ENCODE data around the gene MED9. TPM values are rescaled to one million over a fixed set of nuclear protein-coding genes. Genes with fewer than 3 reads are reported as not detected.
A peak's percentile ranks its signal among the peaks of the same experiment; 100 is the strongest.

Gene MED9
- total and polyA plus RNA-seq, 10 of the 15 experiments (the other 5 are each of a cell fraction or from before 2014, with no cell fraction given): 1.5 to 22.4 (median 14.8) TPM

DNA sequence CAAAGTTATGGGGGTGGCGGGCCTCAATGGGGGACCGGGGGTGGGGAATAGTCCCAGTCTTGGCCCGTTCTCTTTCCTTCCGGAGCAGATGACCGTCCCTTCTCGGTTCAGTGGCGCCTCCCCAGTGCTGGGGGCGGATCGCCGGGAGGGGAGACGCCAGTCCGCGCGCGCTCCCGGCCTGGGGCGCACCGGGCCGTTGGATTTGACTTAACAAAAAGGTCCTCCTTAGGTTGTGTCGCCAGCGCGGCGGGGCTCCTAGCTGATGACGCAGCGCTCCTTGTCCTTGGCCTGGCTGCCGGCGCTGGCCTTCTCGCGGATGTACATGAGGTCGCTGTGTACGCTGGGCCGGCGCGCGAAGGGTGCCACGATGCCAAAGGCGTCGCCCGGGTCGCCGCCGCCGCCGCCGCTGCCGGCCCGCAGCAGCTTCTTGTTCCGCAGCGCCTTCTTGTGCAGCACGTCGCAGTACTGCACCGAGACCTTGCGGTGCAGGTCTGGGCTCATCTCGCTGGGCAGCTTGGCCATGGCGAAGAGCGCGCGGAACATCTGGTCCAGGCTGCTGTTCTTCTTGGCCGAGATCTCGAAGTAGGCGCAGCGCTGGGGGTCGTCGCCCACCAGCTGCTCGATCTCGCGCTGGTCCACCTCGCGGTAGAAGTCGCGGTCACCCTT, 18.2 kb downstream of the MED9 start:
- H3K36me3 ChIP-seq (ENCODE audit: control insufficient read depth in 2 of 2, insufficient read depth in 2 of 2, low read length in 1 of 2): peaks cover 3 to 4% of the 10 kb centered on the region in 2 experiments; a peak in 1 of 4 replicates
- ChIA-PET RAD21 (ENCODE audit: unreplicated experiment) (interaction anchor here (2.7 kb wide), 1 partner anchor 147 kb away, joined by 28 read pairs; no protein-coding TSS in a partner anchor), CTCF (interaction anchor here (1.4 kb wide), 2 partner anchors 12 to 147 kb away, joined by 4 to 6 read pairs; no protein-coding TSS in a partner anchor), SMC1A (ENCODE audit: uncharacterized antibody, unreplicated experiment) (no interaction called here), POLR2A (no interaction called here)
- H3K79me2 ChIP-seq (ENCODE audit: control insufficient read depth, insufficient read depth, low read length): no peaks in the 10 kb centered on the region
- no peak for TF ChIP-seq HDGF (IDR thresholded peaks at IDR 0.05)
- peak; percentile 93 for TF ChIP-seq HDAC6 (IDR thresholded peaks at IDR 0.05; ENCODE audit: unreplicated experiment)
- ATAC-seq: no peak
- H2AFZ ChIP-seq (ENCODE audit: control insufficient read depth, low read depth, low read length): no peak overlapping the region
- no peak for FAIRE-seq
- no peak overlapping the region for H3K27ac ChIP-seq (ENCODE audit: control insufficient read depth, insufficient read depth)
- WGBS (ENCODE audit: insufficient coverage, insufficient replicate concordance, low lambda C conversion rate, missing lambda C conversion rate): 39% methylated on average over 65 of the region's 71 CpGs
- H3K4me2 ChIP-seq (ENCODE audit: control insufficient read depth, insufficient read depth): peak overlapping the region; percentile 83
- no peak overlapping the region for H3K4me3 ChIP-seq
- no peak overlapping the region for H3K9ac ChIP-seq (ENCODE audit: control insufficient read depth, insufficient read depth, low read length)
- H3K27me3 ChIP-seq (replicated peaks in 1 of 2; ENCODE audit: control insufficient read depth in 2 of 2, insufficient read depth in 2 of 2, low read length in 1 of 2): peaks cover 2 to 10% of the 10 kb centered on the region in 2 experiments; a peak in 3 of 4 replicates
- in situ Hi-C loops (cut with MboI) (loop anchor here (5.0 kb wide), 2 partner anchors 138 to 147 kb away; no protein-coding TSS in a partner anchor), intact Hi-C loops (cut with micrococcal nuclease; ENCODE audit: unreplicated experiment) (loop anchor here (5.0 kb wide), 1 partner anchor 72 kb away; no protein-coding TSS in a partner anchor)
- DNase-seq (ENCODE audit: low read depth, low spot score): no peak
- BruUV-seq (replicated peaks): no TSS peak
- peaks cover 4% of the 10 kb centered on the region; the same call in 1 of the 2 replicates for H3K4me1 ChIP-seq (ENCODE audit: control insufficient read depth, insufficient read depth, low read length)
- H4K20me1 ChIP-seq (ENCODE audit: control insufficient read depth, insufficient read depth): 0 out of 2 replicates have a peak, but pooled peaks cover 3% of the 10 kb centered on the region
- no peaks in the 10 kb centered on the region for H3K9me3 ChIP-seq (replicated peaks; ENCODE audit: control insufficient read depth, insufficient read depth, low read length)

DNA sequence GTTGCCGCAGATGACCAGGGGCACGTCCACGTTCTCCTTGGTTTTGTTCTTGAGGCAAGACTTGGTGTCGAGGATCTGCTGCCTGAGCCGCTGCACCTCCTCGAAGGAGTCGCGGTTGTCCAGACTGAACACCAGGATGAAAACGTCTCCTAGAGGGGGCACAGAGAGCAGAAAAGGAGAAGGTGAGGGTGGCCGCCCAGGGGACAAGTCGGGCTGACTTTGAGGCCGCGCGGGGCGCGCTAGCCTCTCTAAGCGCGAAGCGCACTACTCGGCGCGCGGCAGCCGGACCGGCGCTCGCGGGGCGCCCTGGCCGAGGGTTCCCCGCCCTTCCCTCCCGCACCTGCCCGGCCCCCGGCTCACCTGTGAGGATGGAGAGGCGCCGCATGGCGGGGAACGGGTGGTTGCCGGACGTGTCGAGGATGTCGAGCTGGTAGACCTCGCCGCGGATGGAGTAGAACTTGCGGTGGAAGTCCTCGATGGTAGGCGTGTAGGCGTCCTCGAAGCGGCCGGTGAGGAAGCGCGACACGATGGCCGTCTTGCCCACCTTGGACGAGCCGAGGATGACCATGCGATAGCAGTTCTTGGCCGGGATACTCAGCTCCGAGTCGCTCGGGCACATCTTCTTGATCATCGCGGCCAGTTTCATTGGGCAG, 18.9 kb downstream of the MED9 start:
- BruUV-seq (replicated peaks): no TSS peak
- ATAC-seq: peak; percentile 7
- no peaks in the 10 kb centered on the region for H3K9me3 ChIP-seq (replicated peaks; ENCODE audit: control insufficient read depth, insufficient read depth, low read length)
- no peak overlapping the region for H2AFZ ChIP-seq (ENCODE audit: control insufficient read depth, low read depth, low read length)
- intact Hi-C loops (cut with micrococcal nuclease; ENCODE audit: unreplicated experiment): loop anchor here (2.0 to 5.0 kb wide), 2 partner anchors 72 to 139 kb away; no protein-coding TSS in a partner anchor
- ChIA-PET CTCF (interaction anchor here (0.6 to 1.8 kb wide), 4 partner anchors 11 to 146 kb away, joined by 3 to 12 read pairs (median 5); no protein-coding TSS in a partner anchor), POLR2A (no interaction called here), SMC1A (ENCODE audit: uncharacterized antibody, unreplicated experiment) (interaction anchor here (2.6 kb wide), 1 partner anchor 146 kb away, joined by 24 read pairs; no protein-coding TSS in a partner anchor), RAD21 (ENCODE audit: unreplicated experiment) (interaction anchor here (2.7 kb wide), 1 partner anchor 146 kb away, joined by 28 read pairs; no protein-coding TSS in a partner anchor)
- no peak overlapping the region for H3K9ac ChIP-seq (ENCODE audit: control insufficient read depth, insufficient read depth, low read length)
- DNase-seq (ENCODE audit: low read depth, low spot score): no peak
- H3K27ac ChIP-seq (ENCODE audit: control insufficient read depth, insufficient read depth): no peak overlapping the region
- in situ Hi-C loops (cut with MboI): loop anchor here (5.0 kb wide), 2 partner anchors 138 to 147 kb away; no protein-coding TSS in a partner anchor
- H4K20me1 ChIP-seq (ENCODE audit: control insufficient read depth, insufficient read depth): 0 out of 2 replicates have a peak, but pooled peaks cover 3% of the 10 kb centered on the region
- H3K4me2 ChIP-seq (ENCODE audit: control insufficient read depth, insufficient read depth): peak overlapping the region; percentile 83
- H3K4me1 ChIP-seq (ENCODE audit: control insufficient read depth, insufficient read depth, low read length): peaks cover 4% of the 10 kb centered on the region; the same call in 1 of the 2 replicates
- H3K79me2 ChIP-seq (ENCODE audit: control insufficient read depth, insufficient read depth, low read length): no peaks in the 10 kb centered on the region
- H3K27me3 ChIP-seq (replicated peaks in 1 of 2; ENCODE audit: control insufficient read depth in 2 of 2, insufficient read depth in 2 of 2, low read length in 1 of 2): peaks cover 2 to 10% of the 10 kb centered on the region in 2 experiments; a peak in 3 of 4 replicates
- no peak for FAIRE-seq
- H3K36me3 ChIP-seq (ENCODE audit: control insufficient read depth in 2 of 2, insufficient read depth in 2 of 2, low read length in 1 of 2): peaks cover 3 to 4% of the 10 kb centered on the region in 2 experiments; a peak in 1 of 4 replicates
- peak overlapping the region; percentile 59; the same call in 1 of the 2 replicates for H3K4me3 ChIP-seq
- 16% methylated on average over 42 of the region's 65 CpGs for WGBS (ENCODE audit: insufficient coverage, insufficient replicate concordance, low lambda C conversion rate, missing lambda C conversion rate)
- peak; percentile 71; the same call in 1 of the 2 replicates for TF ChIP-seq EZH2 (IDR thresholded peaks at IDR 0.05; ENCODE audit: borderline replicate concordance, control insufficient read depth, low read depth, low read length)
- peak; percentile 34 for TF ChIP-seq HDAC6 (IDR thresholded peaks at IDR 0.05; ENCODE audit: unreplicated experiment)
- TF ChIP-seq BCL11A (IDR thresholded peaks at IDR 0.05; ENCODE audit: low read depth, low read length): no peak
